D721Med (cell line): ENCODE data around the gene ZDHHC5.
"Not testable (repeated sequence)": the region's sequence is repeated elsewhere in the genome, so short reads cannot be mapped to it uniquely, and the experiment has no call there.

Source experiments
- DNase-seq: peaks from one replicate; pipeline ENCODE4 v3.0.0; 2011; ENCODE audit warnings: low spot score; ENCODE audit not compliant: insufficient read length
- FAIRE-seq: peaks from 2 replicates; lab custom pipeline; 2011; peaks lifted over from hg19 to GRCh38; lab: Jason Lieb, UNC
- CTCF ChIP-seq: IDR thresholded peaks from 2 replicates; pipeline ENCODE4 v1.5.1; 2012; ENCODE audit warnings: mild to moderate bottlenecking, control low read depth; ENCODE audit not compliant: insufficient read depth; ENCODE audit errors: missing control alignments

ZDHHC5 gene

GRCh38 chr11:57712256-57713150 is 44.6 kb downstream of the ZDHHC5 start, which contains the start of gene TMX2:
TMX2 (plus strand) TSS chr11:57712593; CDS start chr11:57712619, 26 bp downstream.
- DNase-seq (peak; percentile 67), FAIRE-seq (peak; percentile 53)
- no peak for TF ChIP-seq CTCF

- no peak for DNase-seq
- no peak for FAIRE-seq
- TF ChIP-seq CTCF: no peak
Measured at GRCh38 chr11:57713835-57714234, 45.9 kb downstream of the ZDHHC5 start.

GRCh38 chr11:57716726-57717125 is 48.8 kb downstream of the ZDHHC5 start:
- not testable (repeated sequence) for FAIRE-seq, DNase-seq

- no peak for DNase-seq
Measured at GRCh38 chr11:57727185-57727584, 59.3 kb downstream of the ZDHHC5 start.

GRCh38 chr11:57728829-57729228 is 60.9 kb downstream of the ZDHHC5 start:
- DNase-seq (no peak), FAIRE-seq (no peak)
- no peak for TF ChIP-seq CTCF

More at GRCh38 chr11:57727185-57727584, 59.3 kb downstream of the ZDHHC5 start:
- FAIRE-seq: no peak
- TF ChIP-seq CTCF: no peak

GRCh38 chr11:57729479-57729878 is 61.6 kb downstream of the ZDHHC5 start:
- FAIRE-seq: no peak
- DNase-seq: no peak
- no peak for TF ChIP-seq CTCF

- TF ChIP-seq CTCF: no peak
- FAIRE-seq (no peak), DNase-seq (no peak)
Measured at GRCh38 chr11:57732661-57733060, 64.7 kb downstream of the ZDHHC5 start.
